GM23248 (cell line): ENCODE data around the gene LRBA.

Source experiments
- EZH2 ChIP-seq: fragments of 200-600 bp; sonication (generic); IDR thresholded peaks from 2 replicates; pipeline ENCODE4 v1.6.1; 2018; ENCODE audit warnings: antibody characterized with exemption, mild to moderate bottlenecking; ENCODE audit not compliant: insufficient read depth, poor library complexity, severe bottlenecking
- EZH2phosphoT487 ChIP-seq: fragments of 200-600 bp; sonication (generic); IDR thresholded peaks from 2 replicates; pipeline ENCODE4 v1.6.1; 2018; ENCODE audit warnings: antibody characterized with exemption, moderate library complexity, mild to moderate bottlenecking, low read depth; ENCODE audit not compliant: insufficient read depth

GRCh38 chr4:150510176-150510865, 504.8 kb downstream of the LRBA start:
- TF ChIP-seq EZH2phosphoT487 (no peak), EZH2 (no peak)
